ENCODE results near the gene FOS.

The FOS gene

GRCh38 chr14:75275598-75275997, 3.0 kb upstream of the FOS start:
- Histone ChIP-seq H2AFZ (ENCODE audit: insufficient read depth, low read length, poor library complexity) (no peak overlapping the region), H4K12ac (ENCODE audit: low read depth, low read length) (no peak overlapping the region), H3K27ac (ENCODE audit: low read depth, low read length) (no peak overlapping the region), H2BK5ac (ENCODE audit: low read depth, low read length, poor library complexity) (no peak overlapping the region), H3K4ac (ENCODE audit: low read depth, low read length) (no peak overlapping the region), H3K9ac (ENCODE audit: low read length) (no peak overlapping the region), H2BK120ac (ENCODE audit: insufficient read depth, low read length, poor library complexity) (no peak overlapping the region), H3K9me3 (ENCODE audit: insufficient read depth, low read depth, low read length) (no peaks in the 10 kb centered on the region), H3K4me3 (ENCODE audit: low read depth, low read length) (no peak overlapping the region), H3K36me3 (ENCODE audit: control insufficient read depth in 1 of 2, insufficient read depth in 2 of 2, low read length in 2 of 2) (peaks cover under 1 to 5% of the 10 kb centered on the region in 2 experiments), H3K4me2 (ENCODE audit: low read length) (no peak overlapping the region), H3K27me3 (ENCODE audit: insufficient read depth, low read length) (no peaks in the 10 kb centered on the region), H3K79me2 (ENCODE audit: control insufficient read depth, insufficient read depth, low read length, poor library complexity) (peaks cover 7% of the 10 kb centered on the region), H4K8ac (ENCODE audit: low read depth, low read length) (no peak overlapping the region), H2BK12ac (ENCODE audit: low read length) (peak overlapping the region; percentile 53), H4K91ac (ENCODE audit: low read depth, low read length) (no peak overlapping the region), H3K14ac (ENCODE audit: low read length) (no peak overlapping the region), H3K4me1 (ENCODE audit: control insufficient read depth in 1 of 2, insufficient read depth in 2 of 2, low read length in 2 of 2) (peaks cover 20 to 25% of the 10 kb centered on the region in 2 experiments), H3K79me1 (ENCODE audit: low read length) (peaks cover 24% of the 10 kb centered on the region), H3K18ac (ENCODE audit: low read length) (no peak overlapping the region), H2AK5ac (ENCODE audit: low read length) (no peak overlapping the region), H3K23ac (ENCODE audit: low read length) (no peak overlapping the region)
- no CpG with 5 or more reads among the region's 2 CpGs for WGBS (ENCODE audit: extremely low coverage, insufficient coverage, insufficient read length)
- peak in 1 of 2 donors; percentile 0 for DNase-seq

GRCh38 chr14:75277008-75277814, 1.4 kb upstream of the FOS start:
- H3K27me3 ChIP-seq (ENCODE audit: insufficient read depth, low read length): no peaks in the 10 kb centered on the region
- H3K4me1 ChIP-seq (ENCODE audit: control insufficient read depth in 1 of 2, insufficient read depth in 2 of 2, low read length in 2 of 2): peaks cover 21 to 29% of the 10 kb centered on the region in 2 experiments
- no CpG with 5 or more reads among the region's 81 CpGs for WGBS (ENCODE audit: extremely low coverage, insufficient coverage, insufficient read length)
- H3K4me2 ChIP-seq (ENCODE audit: low read length): peak overlapping the region; percentile 71
- H3K4ac ChIP-seq (ENCODE audit: low read depth, low read length): peak overlapping the region; percentile 70
- H3K27ac ChIP-seq (ENCODE audit: low read depth, low read length): peak overlapping the region; percentile 95
- H2AK5ac ChIP-seq (ENCODE audit: low read length): peak overlapping the region; percentile 89
- no peaks in the 10 kb centered on the region for H3K9me3 ChIP-seq (ENCODE audit: insufficient read depth, low read depth, low read length)
- H3K14ac ChIP-seq (ENCODE audit: low read length): peak overlapping the region; percentile 95
- H3K18ac ChIP-seq (ENCODE audit: low read length): peak overlapping the region; percentile 99
- H2BK120ac ChIP-seq (ENCODE audit: insufficient read depth, low read length, poor library complexity): peak overlapping the region; percentile 99
- H3K9ac ChIP-seq (ENCODE audit: low read length): peak overlapping the region; percentile 67
- peaks cover 10 to 14% of the 10 kb centered on the region in 2 experiments for H3K36me3 ChIP-seq (ENCODE audit: control insufficient read depth in 1 of 2, insufficient read depth in 2 of 2, low read length in 2 of 2)
- H2AFZ ChIP-seq (ENCODE audit: insufficient read depth, low read length, poor library complexity): peak overlapping the region; percentile 77
- peaks cover 19% of the 10 kb centered on the region for H3K79me1 ChIP-seq (ENCODE audit: low read length)
- H3K23ac ChIP-seq (ENCODE audit: low read length): no peak overlapping the region
- peak; percentile 90 to 98 for DNase-seq
- peak overlapping the region; percentile 99 for H2BK12ac ChIP-seq (ENCODE audit: low read length)
- H3K4me3 ChIP-seq (ENCODE audit: low read depth, low read length): peak overlapping the region; percentile 72
- peak overlapping the region; percentile 59 for H4K12ac ChIP-seq (ENCODE audit: low read depth, low read length)
- peak overlapping the region; percentile 88 for H4K8ac ChIP-seq (ENCODE audit: low read depth, low read length)
- H2BK5ac ChIP-seq (ENCODE audit: low read depth, low read length, poor library complexity): peak overlapping the region; percentile 99
- H3K79me2 ChIP-seq (ENCODE audit: control insufficient read depth, insufficient read depth, low read length, poor library complexity): peaks cover 7% of the 10 kb centered on the region
- peak overlapping the region; percentile 98 for H4K91ac ChIP-seq (ENCODE audit: low read depth, low read length)

GRCh38 chr14:75277815-75278421, 710 bp upstream of the FOS start:
- Histone ChIP-seq H3K79me2 (ENCODE audit: control insufficient read depth, insufficient read depth, low read length, poor library complexity) (peaks cover 7% of the 10 kb centered on the region), H4K12ac (ENCODE audit: low read depth, low read length) (peak overlapping the region; percentile 35), H3K9ac (ENCODE audit: low read length) (peak overlapping the region; percentile 67), H2BK120ac (ENCODE audit: insufficient read depth, low read length, poor library complexity) (peak overlapping the region; percentile 99), H3K4ac (ENCODE audit: low read depth, low read length) (peak overlapping the region; percentile 70), H3K4me2 (ENCODE audit: low read length) (peak overlapping the region; percentile 71), H3K36me3 (ENCODE audit: control insufficient read depth in 1 of 2, insufficient read depth in 2 of 2, low read length in 2 of 2) (peaks cover 10 to 14% of the 10 kb centered on the region in 2 experiments), H2BK12ac (ENCODE audit: low read length) (peak overlapping the region; percentile 99), H2AFZ (ENCODE audit: insufficient read depth, low read length, poor library complexity) (peak overlapping the region; percentile 12), H3K4me1 (ENCODE audit: control insufficient read depth in 1 of 2, insufficient read depth in 2 of 2, low read length in 2 of 2) (peaks cover 19 to 29% of the 10 kb centered on the region in 2 experiments), H3K4me3 (ENCODE audit: low read depth, low read length) (peak overlapping the region; percentile 72), H4K8ac (ENCODE audit: low read depth, low read length) (peak overlapping the region; percentile 88), H4K91ac (ENCODE audit: low read depth, low read length) (peak overlapping the region; percentile 98), H3K14ac (ENCODE audit: low read length) (peak overlapping the region; percentile 95), H2AK5ac (ENCODE audit: low read length) (peak overlapping the region; percentile 89), H3K18ac (ENCODE audit: low read length) (peak overlapping the region; percentile 99), H3K79me1 (ENCODE audit: low read length) (peaks cover 19% of the 10 kb centered on the region), H3K27me3 (ENCODE audit: insufficient read depth, low read length) (no peaks in the 10 kb centered on the region), H2BK5ac (ENCODE audit: low read depth, low read length, poor library complexity) (peak overlapping the region; percentile 99), H3K23ac (ENCODE audit: low read length) (no peak overlapping the region), H3K27ac (ENCODE audit: low read depth, low read length) (peak overlapping the region; percentile 95), H3K9me3 (ENCODE audit: insufficient read depth, low read depth, low read length) (no peaks in the 10 kb centered on the region)
- DNase-seq: no peak
- WGBS (ENCODE audit: extremely low coverage, insufficient coverage, insufficient read length): no CpG with 5 or more reads among the region's 27 CpGs

GRCh38 chr14:75279153-75279762, 630 bp downstream of the FOS start:
- Histone ChIP-seq H3K4ac (ENCODE audit: low read depth, low read length) (peak overlapping the region; percentile 24), H3K4me3 (ENCODE audit: low read depth, low read length) (peak overlapping the region; percentile 83), H2AK5ac (ENCODE audit: low read length) (no peak overlapping the region), H3K36me3 (ENCODE audit: control insufficient read depth in 1 of 2, insufficient read depth in 2 of 2, low read length in 2 of 2) (peaks cover 10 to 14% of the 10 kb centered on the region in 2 experiments), H2BK12ac (ENCODE audit: low read length) (no peak overlapping the region), H3K27me3 (ENCODE audit: insufficient read depth, low read length) (no peaks in the 10 kb centered on the region), H4K12ac (ENCODE audit: low read depth, low read length) (no peak overlapping the region), H3K9me3 (ENCODE audit: insufficient read depth, low read depth, low read length) (no peaks in the 10 kb centered on the region), H3K4me2 (ENCODE audit: low read length) (peak overlapping the region; percentile 71), H3K27ac (ENCODE audit: low read depth, low read length) (no peak overlapping the region), H3K4me1 (ENCODE audit: control insufficient read depth in 1 of 2, insufficient read depth in 2 of 2, low read length in 2 of 2) (peaks cover 15 to 23% of the 10 kb centered on the region in 2 experiments), H4K91ac (ENCODE audit: low read depth, low read length) (no peak overlapping the region), H2BK120ac (ENCODE audit: insufficient read depth, low read length, poor library complexity) (no peak overlapping the region), H2BK5ac (ENCODE audit: low read depth, low read length, poor library complexity) (no peak overlapping the region), H3K79me2 (ENCODE audit: control insufficient read depth, insufficient read depth, low read length, poor library complexity) (peaks cover 7% of the 10 kb centered on the region), H3K9ac (ENCODE audit: low read length) (peak overlapping the region; percentile 67), H3K79me1 (ENCODE audit: low read length) (peaks cover 22% of the 10 kb centered on the region), H3K18ac (ENCODE audit: low read length) (peak overlapping the region; percentile 34), H2AFZ (ENCODE audit: insufficient read depth, low read length, poor library complexity) (peak overlapping the region; percentile 26), H4K8ac (ENCODE audit: low read depth, low read length) (no peak overlapping the region), H3K23ac (ENCODE audit: low read length) (no peak overlapping the region), H3K14ac (ENCODE audit: low read length) (peak overlapping the region; percentile 41)
- peak in 1 of 2 donors; percentile 51 for DNase-seq
- no CpG with 5 or more reads among the region's 38 CpGs for WGBS (ENCODE audit: extremely low coverage, insufficient coverage, insufficient read length)

Measured in trophoblast cell (in vitro differentiated cells and primary cell).